SU-DHL-6 (cell line): ENCODE data around the gene SMIM41.

ENCODE experiments used
- H2AFZ ChIP-seq: fragments of 200-600 bp; sonication (generic); 2 replicates; pipeline ENCODE4 v1.6.1; 2014; ENCODE audit warnings: low read depth, mild to moderate bottlenecking, moderate library complexity, mixed read lengths, antibody characterized with exemption, low read length; ENCODE audit not compliant: severe bottlenecking
- H3F3A ChIP-seq: fragments of 200-600 bp; shearing (Covaris generic); 2 replicates; pipeline ENCODE4 v1.6.0; 2016; ENCODE audit warnings: antibody characterized with exemption, mild to moderate bottlenecking; ENCODE audit not compliant: insufficient read depth
- H3K27ac ChIP-seq: fragments of 200-600 bp; sonication (generic); 2 replicates; pipeline ENCODE4 v1.5.1; 2016; ENCODE audit warnings: low read depth, mild to moderate bottlenecking, low read length, moderate library complexity, mixed read lengths
- H3K27me3 ChIP-seq: fragments of 200-600 bp; sonication (generic), shearing (Covaris generic); 2 replicates; pipeline ENCODE4 v1.6.0; 2014; ENCODE audit warnings: mild to moderate bottlenecking, low read length
- H3K36me3 ChIP-seq: fragments of 200-600 bp; sonication (generic); 2 replicates; pipeline ENCODE4 v1.6.1; 2014; ENCODE audit warnings: mild to moderate bottlenecking, low read length, mixed read lengths
- H3K4me2 ChIP-seq: fragments of 300-600, 200-600 bp; shearing (Covaris generic), sonication (generic); 2 replicates; pipeline ENCODE4 v1.6.0; 2014; ENCODE audit warnings: low read length, low read depth, mild to moderate bottlenecking; ENCODE audit not compliant: poor library complexity, severe bottlenecking
- H3K4me3 ChIP-seq: fragments of 200-600 bp; sonication (generic); 2 replicates; pipeline ENCODE4 v1.5.1; 2014; ENCODE audit warnings: antibody characterized with exemption, low read length, mild to moderate bottlenecking, mixed read lengths; ENCODE audit not compliant: insufficient read depth, poor library complexity, severe bottlenecking
- H3K79me2 ChIP-seq: fragments of 200-600 bp; sonication (generic); 2 replicates; pipeline ENCODE4 v1.6.1; 2014; ENCODE audit warnings: mild to moderate bottlenecking, low read length, moderate library complexity; ENCODE audit not compliant: insufficient read depth
- H3K9ac ChIP-seq: fragments of 200-600 bp; sonication (generic); 2 replicates; pipeline ENCODE4 v1.7.0; 2014; ENCODE audit warnings: mild to moderate bottlenecking, low read length
- H3K9me2 ChIP-seq: fragments of 200-600 bp; sonication (generic); replicated peaks from 2 replicates; pipeline ENCODE4 v1.6.1; 2014; ENCODE audit warnings: low read length; ENCODE audit not compliant: insufficient read depth
- H3K9me3 ChIP-seq: fragments of 200-600 bp; sonication (generic); 2 replicates; pipeline ENCODE4 v1.6.1; 2014; ENCODE audit warnings: low read length, mixed read lengths; ENCODE audit not compliant: insufficient read depth
- H4K20me1 ChIP-seq: fragments of 200-600 bp; sonication (generic); 2 replicates; pipeline ENCODE4 v1.6.1; 2014; ENCODE audit warnings: low read depth, mild to moderate bottlenecking, antibody characterized with exemption, low read length, moderate library complexity, mixed read lengths
- EZH2phosphoT487 ChIP-seq: fragments of 200-600 bp; sonication (generic), shearing (Covaris generic); conservative IDR thresholded peaks from 2 replicates; pipeline ENCODE4 v1.6.1; 2018; ENCODE audit warnings: mild to moderate bottlenecking, antibody characterized with exemption, low read length, moderate library complexity, mixed read lengths
- TF ChIP-seq, protein P1 (sequence below): fragments of 200-600 bp; sonication (generic); IDR thresholded peaks from one replicate; pipeline ENCODE4 v1.5.1; 2017; ENCODE audit warnings: antibody characterized with exemption, mild to moderate bottlenecking, low read length, moderate library complexity; ENCODE audit not compliant: insufficient read depth, poor library complexity, severe bottlenecking

Gene SMIM41

GRCh38 chr12:52063981-52064649 is 15.4 kb upstream of the SMIM41 start:
- no peak overlapping the region for H3K9ac ChIP-seq
- no peaks in the 10 kb centered on the region for H3K27me3 ChIP-seq
- no peak overlapping the region for H2AFZ ChIP-seq
- H3F3A ChIP-seq: no peaks in the 10 kb centered on the region
- no peak for TF ChIP-seq EZH2phosphoT487
- TF ChIP-seq, protein P1, sequence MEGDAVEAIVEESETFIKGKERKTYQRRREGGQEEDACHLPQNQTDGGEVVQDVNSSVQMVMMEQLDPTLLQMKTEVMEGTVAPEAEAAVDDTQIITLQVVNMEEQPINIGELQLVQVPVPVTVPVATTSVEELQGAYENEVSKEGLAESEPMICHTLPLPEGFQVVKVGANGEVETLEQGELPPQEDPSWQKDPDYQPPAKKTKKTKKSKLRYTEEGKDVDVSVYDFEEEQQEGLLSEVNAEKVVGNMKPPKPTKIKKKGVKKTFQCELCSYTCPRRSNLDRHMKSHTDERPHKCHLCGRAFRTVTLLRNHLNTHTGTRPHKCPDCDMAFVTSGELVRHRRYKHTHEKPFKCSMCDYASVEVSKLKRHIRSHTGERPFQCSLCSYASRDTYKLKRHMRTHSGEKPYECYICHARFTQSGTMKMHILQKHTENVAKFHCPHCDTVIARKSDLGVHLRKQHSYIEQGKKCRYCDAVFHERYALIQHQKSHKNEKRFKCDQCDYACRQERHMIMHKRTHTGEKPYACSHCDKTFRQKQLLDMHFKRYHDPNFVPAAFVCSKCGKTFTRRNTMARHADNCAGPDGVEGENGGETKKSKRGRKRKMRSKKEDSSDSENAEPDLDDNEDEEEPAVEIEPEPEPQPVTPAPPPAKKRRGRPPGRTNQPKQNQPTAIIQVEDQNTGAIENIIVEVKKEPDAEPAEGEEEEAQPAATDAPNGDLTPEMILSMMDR: no peak
- no peak overlapping the region for H3K27ac ChIP-seq
- no peaks in the 10 kb centered on the region for H3K9me3 ChIP-seq
- H3K36me3 ChIP-seq: no peaks in the 10 kb centered on the region
- H3K4me2 ChIP-seq: no peak overlapping the region
- no peak overlapping the region for H3K4me3 ChIP-seq
- H3K9me2 ChIP-seq: no peaks in the 10 kb centered on the region
- H4K20me1 ChIP-seq: no peaks in the 10 kb centered on the region
- no peaks in the 10 kb centered on the region for H3K79me2 ChIP-seq

- H3K9me3 ChIP-seq: no peaks in the 10 kb centered on the region
- no peak overlapping the region for H3K9ac ChIP-seq
- H3K4me2 ChIP-seq: no peak overlapping the region
- H3K36me3 ChIP-seq: no peaks in the 10 kb centered on the region
- H3K79me2 ChIP-seq: peaks cover 17% of the 10 kb centered on the region
- TF ChIP-seq EZH2phosphoT487: no peak
- TF ChIP-seq, protein P1: no peak
- no peaks in the 10 kb centered on the region for H3K9me2 ChIP-seq
- H3K27me3 ChIP-seq: no peaks in the 10 kb centered on the region
- H3K4me3 ChIP-seq: no peak overlapping the region
- H4K20me1 ChIP-seq: no peaks in the 10 kb centered on the region; the same call in 1 of the 2 replicates
- H2AFZ ChIP-seq: no peak overlapping the region
- no peaks in the 10 kb centered on the region for H3F3A ChIP-seq
- H3K27ac ChIP-seq: no peak overlapping the region
These were observed 13.0 kb upstream of the SMIM41 start for GRCh38 chr12:52066346-52067080.

DNA sequence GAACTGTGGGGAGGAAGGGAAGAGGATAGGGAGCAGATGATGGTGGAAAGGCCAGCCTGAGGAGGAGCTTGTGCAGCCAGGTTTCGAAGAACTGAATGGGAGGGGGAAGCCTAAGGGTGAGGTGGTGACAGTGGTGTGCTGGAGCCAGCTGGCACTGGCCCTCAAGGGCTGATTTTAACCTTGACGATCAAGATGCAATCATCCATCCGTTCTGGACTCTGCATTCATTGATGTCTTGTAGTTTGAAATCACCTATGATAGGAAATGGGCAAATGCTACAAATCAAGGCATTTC is 12.5 kb upstream of the SMIM41 start:
- Histone ChIP-seq H3K79me2 (peaks cover 22% of the 10 kb centered on the region), H3F3A (no peaks in the 10 kb centered on the region), H3K4me3 (no peak overlapping the region), H3K27me3 (no peaks in the 10 kb centered on the region), H3K9ac (no peak overlapping the region), H3K4me2 (no peak overlapping the region), H3K9me2 (no peaks in the 10 kb centered on the region), H2AFZ (no peak overlapping the region), H3K27ac (no peak overlapping the region), H4K20me1 (no peaks in the 10 kb centered on the region; the same call in 1 of the 2 replicates), H3K36me3 (no peaks in the 10 kb centered on the region), H3K9me3 (no peaks in the 10 kb centered on the region)
- TF ChIP-seq, protein P1: no peak
- TF ChIP-seq EZH2phosphoT487: no peak
